Measurements from ENCODE around the gene U2SURP. TPM values are rescaled to one million over a fixed set of nuclear protein-coding genes. Genes with fewer than 3 reads are reported as not detected.

U2SURP gene
- total RNA-seq, 1 experiment from 2014 or later: 168 TPM

GRCh38 chr3:142963234-142963515 is 38.2 kb upstream of the U2SURP start:
- H2BK15ac ChIP-seq (ENCODE audit: low read depth, low read length): no peak overlapping the region
- H3K27ac Mint-ChIP-seq: no peak overlapping the region
- no peak overlapping the region for H3K56ac ChIP-seq (ENCODE audit: insufficient read length, low read depth, low read length)
- no peak overlapping the region for H4K91ac ChIP-seq (ENCODE audit: insufficient read length, low read depth, low read length)
- H4K8ac ChIP-seq (replicated peaks; ENCODE audit: insufficient read length, low read depth, low read length): no peak overlapping the region
- H3K36me3 Mint-ChIP-seq (ENCODE audit: insufficient read depth in 1 of 3, low read depth in 3 of 3): peaks cover 2 to 8% (median 7%) of the 10 kb centered on the region in 3 experiments; a peak in 5 of 7 replicates
- H3K4me1 Mint-ChIP-seq: peaks cover 22 to 24% of the 10 kb centered on the region in 2 experiments
- WGBS (ENCODE audit: extremely low coverage, insufficient read length, low lambda C conversion rate): no CpG with 5 or more reads among the region's 35 CpGs
- no peak overlapping the region for H2BK12ac ChIP-seq (ENCODE audit: insufficient read length, low read depth, low read length)
- H2AK5ac ChIP-seq (ENCODE audit: insufficient read length, low read length): no peak overlapping the region
- no peak overlapping the region for H3K23ac ChIP-seq (ENCODE audit: insufficient read length, low read depth, low read length)
- H3K27me3 ChIP-seq (ENCODE audit: insufficient read depth, low read length): peaks cover 7% of the 10 kb centered on the region; the same call in 1 of the 2 replicates
- no peak for DNase-seq
- no peaks in the 10 kb centered on the region for H3K79me2 ChIP-seq (ENCODE audit: insufficient read depth, low read length)
- H3K23me2 ChIP-seq (ENCODE audit: insufficient read length, low read depth, low read length, poor library complexity, severe bottlenecking): peaks cover 4% of the 10 kb centered on the region
- no peak overlapping the region for H2BK5ac ChIP-seq (ENCODE audit: insufficient read length, low read length)
- H2AFZ ChIP-seq (ENCODE audit: low read length): no peak overlapping the region
- peaks cover 56% of the 10 kb centered on the region for H3K27me3 Mint-ChIP-seq (ENCODE audit: low read depth)
- H3K9ac ChIP-seq (ENCODE audit: extremely low read depth, insufficient read length, low read length): no peak overlapping the region
- peaks cover 2 to 6% of the 10 kb centered on the region in 2 experiments; a peak in 2 of 5 replicates for H3K9me3 Mint-ChIP-seq
- H3K4me2 ChIP-seq (ENCODE audit: insufficient read depth, insufficient read length, low read length): peak overlapping the region; percentile 39
- TF ChIP-seq CTCF (conservative IDR thresholded peaks at IDR 0.05): no peak
- H2BK120ac ChIP-seq (ENCODE audit: low read depth, low read length, poor library complexity, severe bottlenecking): no peak overlapping the region
- no peaks in the 10 kb centered on the region for H3K9me3 ChIP-seq (ENCODE audit: control insufficient read depth, low read depth, low read length)
- no peak overlapping the region for H2BK20ac ChIP-seq (ENCODE audit: low read depth, low read length, poor library complexity, severe bottlenecking)
- no peak overlapping the region for H3K18ac ChIP-seq (ENCODE audit: insufficient read length, low read depth, low read length)
- H3K4ac ChIP-seq (ENCODE audit: low read depth, low read length): no peak overlapping the region
- H3K14ac ChIP-seq (ENCODE audit: insufficient read depth, low read length): no peak overlapping the region
- peak overlapping the region; percentile 83 to 92 for H3K4me3 Mint-ChIP-seq
- H3T11ph ChIP-seq (ENCODE audit: low read length): no peak overlapping the region
- no peaks in the 10 kb centered on the region for H4K20me1 ChIP-seq (ENCODE audit: control insufficient read depth, insufficient read depth, insufficient read length)
- H3K79me1 ChIP-seq (ENCODE audit: insufficient read depth, low read depth, low read length, poor library complexity, severe bottlenecking): no peaks in the 10 kb centered on the region
- no peak overlapping the region for H4K5ac ChIP-seq (ENCODE audit: insufficient read length, low read depth, low read length)
- H3K4me1 ChIP-seq (ENCODE audit: insufficient read depth, low read length): no peaks in the 10 kb centered on the region
- no peak overlapping the region for H3K27ac ChIP-seq (ENCODE audit: insufficient read length, low read depth, low read length)

Measured in H9 (cell line).